Suprapubic skin (tissue), 4 donors: ENCODE data around the gene GJB5. TPM values are rescaled to one million over a fixed set of nuclear protein-coding genes. Genes with fewer than 3 reads are reported as not detected.
A peak's percentile ranks its signal among the peaks of the same experiment; 100 is the strongest.
"Not testable (repeated sequence)": the region's sequence is repeated elsewhere in the genome, so short reads cannot be mapped to it uniquely, and the experiment has no call there.

Experiments
- DNase-seq, 2 donors: peaks; one replicate each; pipeline ENCODE4 v3.0.0-alpha.2; 2019; ENCODE audit warnings: low spot score in 2 of 2
- H3K27ac ChIP-seq: fragments of 200-600 bp; sonication (generic); one replicate; pipeline ENCODE4 v1.5.1; 2019
- H3K27me3 ChIP-seq: fragments of 200-600 bp; sonication (generic); one replicate; pipeline ENCODE4 v1.5.1; 2019
- H3K36me3 ChIP-seq: fragments of 200-600 bp; sonication (generic); one replicate; pipeline ENCODE4 v1.5.1; 2019
- H3K4me1 ChIP-seq: fragments of 200-600 bp; sonication (generic); one replicate; pipeline ENCODE4 v1.5.1; 2019
- H3K4me3 ChIP-seq: fragments of 200-600 bp; sonication (generic); one replicate; pipeline ENCODE4 v1.5.1; 2019; ENCODE audit warnings: mild to moderate bottlenecking
- H3K9me3 ChIP-seq: fragments of 200-600 bp; sonication (generic); one replicate; pipeline ENCODE4 v1.5.1; 2019
- EP300 ChIP-seq: sonication (generic); formaldehyde crosslinking; IDR thresholded peaks from one replicate; pipeline ENCODE4 v1.6.1; 2017; ENCODE audit warnings: antibody characterized with exemption
- POLR2A ChIP-seq, 2 donors: fragments of 450-650 bp; IDR thresholded peaks; one replicate each; pipeline ENCODE4 v1.6.1; 2017; ENCODE audit warnings: antibody characterized with exemption in 2 of 2, mild to moderate bottlenecking in 2 of 2, moderate library complexity in 2 of 2
- POLR2AphosphoS5 ChIP-seq, 3 donors: sonication (generic); formaldehyde crosslinking; IDR thresholded peaks; one replicate each; pipeline ENCODE4 v1.6.1; 2017; ENCODE audit warnings: antibody characterized with exemption in 3 of 3
- WGBS: methylation state at CpG from one replicate; pipeline ENCODE4 v1.1.5; 2018; 5-methylcytosine and 5-hydroxymethylcytosine counted together
- total RNA-seq, 4 donors: library from RNA; depleted of rRNA; stranded (reverse); fragments of >200 nt; gene quantifications; one replicate each; pipeline ENCODE4 v1.1.0, GENCODE V29; 2016
- TF ChIP-seq, protein P1 (sequence below), 2 donors: fragments of 200-600 bp in 1 of 2; fragments of 450-650 bp in 1 of 2; sonication (generic) in 1 of 2; IDR thresholded peaks; one replicate each; pipeline ENCODE4 v1.5.1; 2016 to 2019; ENCODE audit warnings: antibody characterized with exemption in 2 of 2, mild to moderate bottlenecking in 1 of 2, moderate library complexity in 1 of 2

The GJB5 gene
- total RNA-seq, 4 donors from 2014 or later = 45.8 to 164 (median 123) TPM

GRCh38 chr1:34768856-34769255 is 14.0 kb downstream of the GJB5 start:
- H3K9me3 ChIP-seq = no peaks in the 10 kb centered on the region
- peaks cover 9% of the 10 kb centered on the region for H3K4me1 ChIP-seq
- H3K27ac ChIP-seq = no peak overlapping the region
- TF ChIP-seq EP300 (no peak), POLR2AphosphoS5 (IDR thresholded peaks at IDR 0.05) (no peak), POLR2A (IDR thresholded peaks at IDR 0.05) (no peak)
- TF ChIP-seq, protein P1, sequence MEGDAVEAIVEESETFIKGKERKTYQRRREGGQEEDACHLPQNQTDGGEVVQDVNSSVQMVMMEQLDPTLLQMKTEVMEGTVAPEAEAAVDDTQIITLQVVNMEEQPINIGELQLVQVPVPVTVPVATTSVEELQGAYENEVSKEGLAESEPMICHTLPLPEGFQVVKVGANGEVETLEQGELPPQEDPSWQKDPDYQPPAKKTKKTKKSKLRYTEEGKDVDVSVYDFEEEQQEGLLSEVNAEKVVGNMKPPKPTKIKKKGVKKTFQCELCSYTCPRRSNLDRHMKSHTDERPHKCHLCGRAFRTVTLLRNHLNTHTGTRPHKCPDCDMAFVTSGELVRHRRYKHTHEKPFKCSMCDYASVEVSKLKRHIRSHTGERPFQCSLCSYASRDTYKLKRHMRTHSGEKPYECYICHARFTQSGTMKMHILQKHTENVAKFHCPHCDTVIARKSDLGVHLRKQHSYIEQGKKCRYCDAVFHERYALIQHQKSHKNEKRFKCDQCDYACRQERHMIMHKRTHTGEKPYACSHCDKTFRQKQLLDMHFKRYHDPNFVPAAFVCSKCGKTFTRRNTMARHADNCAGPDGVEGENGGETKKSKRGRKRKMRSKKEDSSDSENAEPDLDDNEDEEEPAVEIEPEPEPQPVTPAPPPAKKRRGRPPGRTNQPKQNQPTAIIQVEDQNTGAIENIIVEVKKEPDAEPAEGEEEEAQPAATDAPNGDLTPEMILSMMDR (IDR thresholded peaks at IDR 0.05) = no peak
- no peaks in the 10 kb centered on the region for H3K36me3 ChIP-seq
- H3K4me3 ChIP-seq = no peak overlapping the region
- H3K27me3 ChIP-seq = no peaks in the 10 kb centered on the region
- DNase-seq = no peak
- 71% methylated on average over 3 of the region's 3 CpGs for WGBS

GRCh38 chr1:34770891-34771504 is 16.2 kb downstream of the GJB5 start:
- H3K27ac ChIP-seq = peak overlapping the region; percentile 56
- WGBS = 59% methylated on average over 5 of the region's 5 CpGs
- DNase-seq = no peak
- H3K36me3 ChIP-seq = no peaks in the 10 kb centered on the region
- peaks cover 9% of the 10 kb centered on the region for H3K4me1 ChIP-seq
- TF ChIP-seq POLR2A (IDR thresholded peaks at IDR 0.05) (no peak), POLR2AphosphoS5 (IDR thresholded peaks at IDR 0.05) (no peak), EP300 (no peak)
- TF ChIP-seq, protein P1 (IDR thresholded peaks at IDR 0.05) = no peak
- H3K9me3 ChIP-seq = no peaks in the 10 kb centered on the region
- no peak overlapping the region for H3K4me3 ChIP-seq
- H3K27me3 ChIP-seq = peaks cover 2% of the 10 kb centered on the region

DNA sequence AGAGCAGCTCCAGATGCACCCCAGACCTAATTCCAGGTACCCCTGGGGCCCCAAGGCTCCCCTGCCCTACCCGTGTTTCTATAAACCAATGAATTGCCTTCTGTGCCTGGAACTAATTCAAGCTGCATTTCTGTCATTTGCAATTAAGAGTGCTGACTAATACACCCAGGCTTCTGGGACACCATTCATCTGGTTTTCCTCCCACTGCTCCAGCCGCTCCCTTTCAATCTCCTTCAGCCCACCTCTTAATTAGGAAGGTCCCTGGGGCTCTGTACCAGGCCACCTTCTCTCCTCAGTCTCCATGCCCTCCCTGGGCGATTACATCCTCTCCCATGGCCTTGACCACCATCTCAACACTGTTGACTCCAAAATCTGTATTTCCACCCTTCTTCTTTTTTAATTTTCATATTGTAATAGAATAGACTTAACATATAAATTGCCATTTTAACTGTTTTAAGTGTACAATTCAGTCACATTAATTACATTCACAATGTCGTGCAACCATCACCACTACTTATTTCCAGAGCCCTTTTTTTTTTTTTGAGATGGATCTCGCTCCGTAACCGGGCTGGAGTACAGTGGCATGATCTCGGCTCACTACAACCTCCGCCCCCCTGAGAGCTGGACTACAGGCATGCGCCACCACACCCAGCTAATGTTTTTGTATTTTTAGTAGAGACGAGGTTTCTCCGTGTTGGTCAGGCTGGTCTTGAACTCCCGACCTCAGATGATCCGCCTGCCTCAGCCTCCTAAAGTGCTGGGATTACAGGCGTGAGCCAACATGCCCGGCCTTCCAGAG is 16.9 kb downstream of the GJB5 start:
- Histone ChIP-seq H3K4me3 (no peak overlapping the region), H3K4me1 (peaks cover 9% of the 10 kb centered on the region), H3K27me3 (peaks cover 2% of the 10 kb centered on the region), H3K36me3 (no peaks in the 10 kb centered on the region), H3K27ac (peak overlapping the region; percentile 56), H3K9me3 (no peaks in the 10 kb centered on the region)
- 79% methylated on average over 16 of the region's 16 CpGs for WGBS
- TF ChIP-seq, protein P1 (IDR thresholded peaks at IDR 0.05) = no peak
- TF ChIP-seq EP300 (no peak), POLR2A (IDR thresholded peaks at IDR 0.05) (no peak), POLR2AphosphoS5 (IDR thresholded peaks at IDR 0.05) (no peak)
- DNase-seq = no peak

DNA sequence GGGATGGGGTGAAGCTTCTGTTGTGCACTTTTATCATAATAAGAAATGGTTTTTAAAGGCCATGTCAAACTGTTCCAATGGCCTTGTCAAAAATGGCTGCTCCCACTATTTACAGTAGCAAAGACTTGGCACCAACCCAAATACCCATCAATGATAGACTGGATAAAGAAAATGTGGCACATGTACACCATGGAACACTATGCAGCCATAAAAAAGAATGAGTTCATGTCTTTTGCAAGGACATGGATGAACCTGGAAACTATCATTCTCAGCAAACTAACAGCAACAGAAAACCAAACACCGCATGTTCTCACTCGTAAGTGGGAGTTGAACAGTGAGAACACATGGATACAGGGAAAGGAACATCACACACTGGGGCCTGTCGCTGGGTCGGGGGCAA is 18.3 kb downstream of the GJB5 start:
- not testable (repeated sequence) for DNase-seq, H3K27me3 ChIP-seq, H3K9me3 ChIP-seq, H3K4me3 ChIP-seq, H3K36me3 ChIP-seq, H3K27ac ChIP-seq
- WGBS = 82% methylated on average over 4 of the region's 4 CpGs
- H3K4me1 ChIP-seq = peaks cover 12% of the 10 kb centered on the region

DNA sequence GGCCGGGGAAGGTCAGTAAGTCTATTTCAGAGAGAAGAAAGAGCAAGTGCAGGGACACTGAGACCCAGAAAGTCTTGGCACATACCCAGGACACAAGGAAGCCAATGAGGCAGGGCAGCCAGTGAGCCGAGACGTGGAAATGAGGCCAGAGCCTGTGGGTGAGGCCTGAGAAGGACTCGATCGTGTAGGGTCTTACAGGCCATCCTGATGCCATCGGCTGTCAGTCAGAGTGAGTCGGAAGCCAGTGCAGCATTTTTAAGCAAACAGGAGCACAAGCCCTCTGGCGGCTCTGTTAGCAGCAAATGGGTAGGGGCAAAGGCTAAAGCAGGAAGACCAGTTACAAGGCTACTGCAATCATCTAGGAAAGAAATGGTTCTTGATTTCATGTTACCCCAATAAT is 20.1 kb downstream of the GJB5 start:
- no peak for DNase-seq
- 67% methylated on average over 8 of the region's 8 CpGs for WGBS
- H3K27me3 ChIP-seq = peaks cover 9% of the 10 kb centered on the region
- no peak for TF ChIP-seq EP300
- TF ChIP-seq POLR2AphosphoS5 (IDR thresholded peaks at IDR 0.05) = no peak
- TF ChIP-seq, protein P1 (IDR thresholded peaks at IDR 0.05) = no peak
- no peak for TF ChIP-seq POLR2A (IDR thresholded peaks at IDR 0.05)
- no peaks in the 10 kb centered on the region for H3K36me3 ChIP-seq
- peaks cover 26% of the 10 kb centered on the region for H3K4me1 ChIP-seq
- no peak overlapping the region for H3K4me3 ChIP-seq
- H3K27ac ChIP-seq = no peak overlapping the region
- no peaks in the 10 kb centered on the region for H3K9me3 ChIP-seq
